HG03521 (cell line): Measurements from ENCODE around the gene ENPP1.
"Not testable (repeated sequence)": the region's sequence is repeated elsewhere in the genome, so short reads cannot be mapped to it uniquely, and the experiment has no call there.

Source experiments
- ATAC-seq: cut with Tn5 transposase; IDR thresholded peaks from one replicate; pipeline ENCODE4 v1.9.1; 2021; ENCODE audit warnings: mild to moderate bottlenecking, moderate library complexity; ENCODE audit not compliant: unreplicated experiment

Gene ENPP1

GRCh38 chr6:131911951-131912350 lies 104.1 kb downstream of the ENPP1 start:
- no peak for ATAC-seq

DNA sequence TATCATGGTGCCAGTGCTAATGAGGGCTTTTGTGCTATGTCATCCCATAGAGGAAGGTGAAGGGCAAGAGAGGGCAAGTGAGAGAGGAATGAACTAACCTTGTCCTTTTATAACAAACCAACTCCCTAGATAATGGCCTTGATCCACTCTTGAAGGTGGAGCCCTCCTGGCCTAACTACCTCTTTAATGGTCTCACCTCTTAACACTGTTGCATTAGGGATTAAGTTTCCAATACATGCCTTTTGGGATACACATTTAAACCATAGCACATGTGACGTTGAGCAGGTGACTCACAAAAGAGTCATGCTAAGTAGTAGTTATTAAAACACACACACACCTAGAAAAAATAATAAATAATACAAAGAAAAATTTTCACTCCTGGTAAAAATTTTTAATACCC lies 106.4 kb downstream of the ENPP1 start:
- no peak for ATAC-seq

- ATAC-seq: peak; percentile 77
Measured at GRCh38 chr6:131914967-131915751, 107.3 kb downstream of the ENPP1 start.

DNA sequence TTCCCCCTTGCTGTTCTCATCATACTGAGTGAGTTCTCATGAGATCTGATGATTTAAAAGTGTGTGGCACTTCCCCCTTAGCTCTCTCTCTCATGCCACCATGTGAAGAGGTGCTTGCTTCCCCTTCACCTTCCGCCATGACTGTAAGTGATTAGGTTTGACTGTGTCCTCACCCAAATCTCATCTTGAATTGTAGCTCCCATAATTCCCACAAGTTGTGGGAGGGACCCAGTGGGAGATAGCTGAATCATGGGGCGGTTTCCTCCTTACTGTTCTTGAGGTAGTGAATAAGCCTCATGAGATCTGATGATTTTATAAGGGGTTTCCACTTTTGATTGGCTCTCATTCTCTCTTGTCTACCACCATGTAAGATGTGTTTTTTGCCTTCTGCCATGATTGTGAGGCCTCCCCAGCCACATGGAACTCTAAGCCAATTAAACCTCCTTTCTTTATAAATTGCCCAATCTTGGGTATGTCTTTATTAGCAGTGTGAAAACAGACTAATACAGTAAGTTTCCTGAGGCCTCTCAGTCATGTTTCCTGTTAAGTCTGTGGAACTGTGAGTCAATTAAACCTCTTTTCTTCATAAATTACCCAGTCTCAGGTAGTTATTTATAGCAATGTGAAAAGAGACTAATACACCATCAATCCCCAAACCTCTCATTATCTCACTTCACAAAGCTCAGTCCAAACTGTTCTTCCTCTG lies 108.4 kb downstream of the ENPP1 start:
- ATAC-seq: not testable (repeated sequence)

GRCh38 chr6:131916847-131917246 lies 109.0 kb downstream of the ENPP1 start:
- ATAC-seq: no peak

GRCh38 chr6:131917318-131917717 lies 109.5 kb downstream of the ENPP1 start:
- ATAC-seq: no peak

- ATAC-seq: no peak
Measured at GRCh38 chr6:131917763-131918649, 110.2 kb downstream of the ENPP1 start.

GRCh38 chr6:131918650-131919355 lies 111.0 kb downstream of the ENPP1 start:
- no peak for ATAC-seq

GRCh38 chr6:131920656-131921055 lies 112.8 kb downstream of the ENPP1 start:
- no peak for ATAC-seq

- ATAC-seq: peak; percentile 69
Measured at GRCh38 chr6:131923356-131923755, 115.5 kb downstream of the ENPP1 start.

DNA sequence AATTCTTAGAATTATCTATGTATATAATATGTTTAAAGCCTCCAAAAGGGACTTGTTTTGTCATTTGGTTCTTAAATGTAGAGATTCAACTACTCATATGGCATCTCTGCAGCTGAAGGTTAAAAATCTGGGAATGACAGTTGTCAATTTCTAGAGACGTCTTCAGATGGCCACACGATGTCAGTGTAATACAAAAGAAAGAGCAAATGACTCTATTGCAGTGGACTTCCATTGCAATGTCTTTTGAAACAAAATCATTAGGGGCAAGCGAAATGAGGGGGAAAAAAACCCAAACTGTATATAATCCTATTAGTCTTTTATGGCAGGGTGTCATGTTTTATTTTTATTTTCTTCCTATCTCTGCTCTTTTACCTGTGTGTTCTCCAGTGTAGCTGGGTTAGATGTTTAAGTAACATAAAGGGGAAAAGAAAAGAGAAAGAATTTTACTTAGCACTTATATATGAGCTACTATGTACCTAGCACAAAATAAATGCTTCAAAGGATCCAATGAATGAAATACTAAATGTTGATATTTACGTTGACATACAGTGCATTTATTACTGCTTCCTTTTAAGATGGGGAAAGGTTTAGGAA lies 117.2 kb downstream of the ENPP1 start:
- no peak for ATAC-seq

GRCh38 chr6:131929264-131929663 lies 121.4 kb downstream of the ENPP1 start:
- ATAC-seq: no peak

- ATAC-seq: no peak
Measured at GRCh38 chr6:131929976-131930375, 122.2 kb downstream of the ENPP1 start.

DNA sequence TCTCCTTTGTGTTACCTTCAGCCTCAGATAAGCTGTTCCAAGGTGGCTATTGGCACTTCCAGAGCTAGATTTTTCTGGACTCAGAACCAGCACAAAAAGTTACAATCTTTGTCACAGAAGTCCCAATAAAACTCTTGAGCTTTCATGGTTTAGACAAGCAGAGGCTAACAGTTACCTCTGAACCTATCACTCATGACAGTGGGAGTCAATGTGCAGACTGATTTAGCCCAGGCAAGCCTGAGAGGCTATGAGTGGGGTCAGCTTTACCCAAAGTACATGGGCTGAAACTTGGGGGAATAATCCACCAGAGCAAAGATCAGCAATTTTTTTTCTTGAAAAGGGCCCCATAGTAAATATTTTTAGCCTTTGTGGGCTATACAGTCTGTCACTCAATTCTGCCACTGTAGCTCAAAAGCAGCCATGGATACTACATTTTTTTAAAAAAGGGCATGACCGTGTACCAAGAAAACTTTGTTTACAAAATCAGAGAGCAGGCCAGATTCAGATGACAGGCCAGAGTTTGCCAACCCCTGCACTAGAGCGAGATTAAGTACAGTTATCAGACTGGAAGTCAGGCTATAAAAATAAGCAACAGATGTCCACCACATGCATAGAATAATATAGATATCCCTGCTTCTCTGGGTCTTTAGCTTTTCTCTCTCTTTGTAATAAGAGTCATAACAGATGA lies 123.4 kb downstream of the ENPP1 start:
- no peak for ATAC-seq

- ATAC-seq: no peak
Measured at GRCh38 chr6:131936156-131936555, 128.3 kb downstream of the ENPP1 start.

- ATAC-seq: no peak
Measured at GRCh38 chr6:131937226-131937625, 129.4 kb downstream of the ENPP1 start.

DNA sequence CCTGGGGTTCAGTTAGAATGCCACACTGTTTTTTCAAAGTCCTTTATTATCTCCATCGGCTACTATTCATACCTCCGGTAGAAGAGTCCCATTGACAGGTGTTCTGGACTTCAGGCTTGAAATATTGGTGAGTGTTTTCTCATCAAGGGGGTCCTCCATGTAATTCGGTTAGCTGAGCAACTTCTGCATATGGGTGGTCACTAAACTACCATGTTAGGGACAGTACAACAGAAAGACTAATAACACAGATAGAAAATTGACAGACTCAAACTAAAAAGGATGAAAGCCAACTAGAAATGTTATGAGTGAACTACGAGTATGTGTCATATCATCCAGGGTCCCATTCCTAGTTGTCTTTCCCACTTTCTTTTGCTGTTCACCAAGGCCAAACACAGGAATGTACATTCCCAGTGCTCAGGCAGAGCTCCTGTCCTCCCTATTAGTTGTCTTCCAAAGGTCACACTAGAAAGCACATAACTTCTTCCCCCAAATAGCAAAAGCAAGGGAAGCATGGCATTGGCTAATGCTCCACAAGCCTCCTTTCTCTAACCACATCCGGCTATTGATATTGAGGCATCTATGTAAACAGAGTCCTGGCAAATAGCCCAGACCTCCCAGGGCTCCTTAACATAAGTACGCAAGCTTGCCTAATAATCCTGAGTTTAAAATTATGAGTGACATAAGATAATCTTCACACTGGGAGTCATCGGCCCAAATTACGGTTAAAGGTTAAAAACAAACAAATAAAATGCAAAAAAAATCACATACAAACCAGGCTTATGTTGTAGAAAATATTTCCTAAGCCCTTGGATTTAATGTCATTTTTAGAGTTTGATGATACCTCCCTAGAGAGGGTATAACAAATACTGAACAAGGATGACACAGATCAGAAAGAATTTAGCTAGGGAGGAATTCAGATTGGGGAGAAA lies 130.1 kb downstream of the ENPP1 start:
- no peak for ATAC-seq
